ENCODE data around the gene NONO.
"Not testable (repeated sequence)": the region's sequence is repeated elsewhere in the genome, so short reads cannot be mapped to it uniquely, and the experiment has no call there.

NONO gene

GRCh38 chrX:71283403-71284143 lies at the start of gene NONO:
TSS of gene NONO (plus strand) at chrX:71283635. CDS start at chrX:71290638, 7,003 bp downstream.
- peak; percentile 99 to 100 for DNase-seq

GRCh38 chrX:71235482-71235881 lies 48.0 kb upstream of the NONO start:
- DNase-seq = no peak

- DNase-seq = no peak
Observed at GRCh38 chrX:71236836-71237235, 46.6 kb upstream of the NONO start.

GRCh38 chrX:71239781-71240180 lies 43.7 kb upstream of the NONO start:
- no peak for DNase-seq

- DNase-seq = no peak
Observed at GRCh38 chrX:71241301-71241700, 42.1 kb upstream of the NONO start.

GRCh38 chrX:71244359-71245128 lies 38.9 kb upstream of the NONO start:
- DNase-seq = no peak

- DNase-seq = no peak
Observed at GRCh38 chrX:71245159-71245558, 38.3 kb upstream of the NONO start.

GRCh38 chrX:71250841-71251240 lies 32.6 kb upstream of the NONO start:
- DNase-seq = no peak

- no peak for DNase-seq
Observed at GRCh38 chrX:71251466-71251973, 31.9 kb upstream of the NONO start.

GRCh38 chrX:71252221-71252620 lies 31.2 kb upstream of the NONO start:
- DNase-seq = no peak

GRCh38 chrX:71253253-71254091 lies 30.0 kb upstream of the NONO start:
- DNase-seq = peak; percentile 29 to 52

- peak; percentile 81 to 92 for DNase-seq
Observed at GRCh38 chrX:71254092-71254963, 29.1 kb upstream of the NONO start, which contains the start of gene ZMYM3. TSS of gene ZMYM3 (minus strand) at chrX:71254140. CDS start at chrX:71253255, 885 bp downstream.

GRCh38 chrX:71256051-71256450 lies 27.4 kb upstream of the NONO start:
- no peak for DNase-seq

GRCh38 chrX:71256856-71257255 lies 26.6 kb upstream of the NONO start:
- no peak for DNase-seq

- not testable (repeated sequence) for DNase-seq
Observed at GRCh38 chrX:71268624-71269023, 14.8 kb upstream of the NONO start.

GRCh38 chrX:71269801-71270395 lies 13.5 kb upstream of the NONO start:
- no peak for DNase-seq

- not testable (repeated sequence) for DNase-seq
Observed at GRCh38 chrX:71272313-71272712, 11.1 kb upstream of the NONO start.

GRCh38 chrX:71281300-71281699 lies 2.1 kb upstream of the NONO start:
- not testable (repeated sequence) for DNase-seq

GRCh38 chrX:71282514-71283402 lies 677 bp upstream of the NONO start:
- DNase-seq = no peak

GRCh38 chrX:71285929-71286328 lies 2.5 kb downstream of the NONO start:
- DNase-seq = no peak

All from NCI-H524 (cell line).